GM12878 (cell line): ENCODE data around the gene EFNB2. TPM values are rescaled to one million over a fixed set of nuclear protein-coding genes. Genes with fewer than 3 reads are reported as not detected.

Experiments used
- ATAC-seq: fragments of 200-7000 bp; cut with Tn5 transposase; 3 replicates; pipeline ENCODE4 v1.9.1; 2020; ENCODE audit warnings: mild to moderate bottlenecking, moderate library complexity
- BruUV-seq: library from RNA; stranded (reverse); fragments of 400-500 nt; replicated peaks from 2 replicates; lab custom pipeline; 2021; lab: Mats Ljungman, UMichigan
- CTCF ChIA-PET: fragments of 300-600 bp; sonication (Branson Sonifier 250); formaldehyde crosslinking; extraction: SDS; loops from one replicate; lab custom pipeline; 2021; ENCODE audit warnings: inconsistent platforms; lab: Yijun Ruan, JAX
- POLR2A ChIA-PET: fragments of 350-600 bp; formaldehyde crosslinking; extraction: SDS; loops from one replicate; lab custom pipeline; 2021; ENCODE audit warnings: inconsistent platforms; lab: Charles Lee
- RAD21 ChIA-PET: fragments of 300-600 bp; sonication (Branson Sonifier 250); formaldehyde crosslinking; loops from one replicate; lab custom pipeline; 2023; ENCODE audit warnings: antibody characterized with exemption; ENCODE audit not compliant: unreplicated experiment; lab: Charles Lee
- SMC1A ChIA-PET: fragments of 300-600 bp; sonication (Branson Sonifier 250); formaldehyde crosslinking; loops from one replicate; lab custom pipeline; 2023; ENCODE audit not compliant: unreplicated experiment, uncharacterized antibody; lab: Charles Lee
- DNase-seq: peaks from one replicate; pipeline ENCODE4 v3.0.0-alpha.2; 2011; ENCODE audit warnings: low read depth, low spot score
- FAIRE-seq: peaks from 3 replicates; lab custom pipeline; 2011; peaks lifted over from hg19 to GRCh38; lab: Jason Lieb, UNC
- H2AFZ ChIP-seq: 2 replicates; pipeline ENCODE4 v1.6.0; 2011; ENCODE audit warnings: low read depth, low read length, control low read depth; ENCODE audit not compliant: control insufficient read depth
- H3K27ac ChIP-seq: 2 replicates; pipeline ENCODE4 v1.5.1; 2011; ENCODE audit warnings: control low read depth; ENCODE audit not compliant: control insufficient read depth, insufficient read depth
- H3K27me3 ChIP-seq, 2 experiments: replicated peaks in 1 of 2; 2 replicates each; pipeline versions ENCODE4 v1.6.0 to v1.6.1; 2011; ENCODE audit warnings: low read length in 1 of 2; ENCODE audit not compliant: control insufficient read depth in 2 of 2, insufficient read depth in 2 of 2
- H3K36me3 ChIP-seq, 2 experiments: 2 replicates each; pipeline ENCODE4 v1.5.1; 2011; ENCODE audit warnings: low read length in 1 of 2; ENCODE audit not compliant: control insufficient read depth in 2 of 2, insufficient read depth in 2 of 2
- H3K4me1 ChIP-seq: 2 replicates; pipeline ENCODE4 v1.6.1; 2011; ENCODE audit warnings: mild to moderate bottlenecking, low read length, moderate library complexity, mixed read lengths; ENCODE audit not compliant: control insufficient read depth, insufficient read depth
- H3K4me2 ChIP-seq: 2 replicates; pipeline ENCODE4 v1.6.0; 2011; ENCODE audit warnings: control low read depth; ENCODE audit not compliant: control insufficient read depth, insufficient read depth
- H3K4me3 ChIP-seq: fragments of 200-600 bp; sonication (generic); 2 replicates; pipeline ENCODE4 v1.5.1; 2016
- H3K79me2 ChIP-seq: 2 replicates; pipeline ENCODE4 v1.6.0; 2011; ENCODE audit warnings: low read length; ENCODE audit not compliant: control insufficient read depth, insufficient read depth
- H3K9ac ChIP-seq: 2 replicates; pipeline ENCODE4 v1.8.0; 2011; ENCODE audit warnings: low read length, control low read depth, mixed read lengths; ENCODE audit not compliant: control insufficient read depth, insufficient read depth
- H3K9me3 ChIP-seq: replicated peaks from 3 replicates; pipeline ENCODE4 v1.5.1; 2011; ENCODE audit warnings: mild to moderate bottlenecking, low read length; ENCODE audit not compliant: control insufficient read depth, insufficient read depth
- H4K20me1 ChIP-seq: 2 replicates; pipeline ENCODE4 v1.6.0; 2011; ENCODE audit not compliant: control insufficient read depth, insufficient read depth
- CBFB ChIP-seq: IDR thresholded peaks from 2 replicates; pipeline ENCODE4 v1.6.1; 2016; ENCODE audit warnings: antibody characterized with exemption, low read depth
- CEBPZ ChIP-seq: fragments of 150-350 bp; IDR thresholded peaks from 2 replicates; pipeline ENCODE4 v1.6.1; 2016; ENCODE audit warnings: low read depth, low read length
- CUX1 ChIP-seq: IDR thresholded peaks from 2 replicates; pipeline ENCODE4 v1.6.1; 2012; ENCODE audit warnings: improper control_type of control experiment, low read depth, low read length; ENCODE audit not compliant: insufficient replicate concordance
- NFXL1 ChIP-seq: fragments of 450-650 bp; IDR thresholded peaks from 2 replicates; pipeline ENCODE4 v1.6.1; 2017; ENCODE audit warnings: antibody characterized with exemption, mild to moderate bottlenecking, borderline replicate concordance
- NR2F1 ChIP-seq: fragments of 450-650 bp; conservative IDR thresholded peaks from 2 replicates; pipeline ENCODE4 v1.6.1; 2017; ENCODE audit warnings: mild to moderate bottlenecking
- PKNOX1 ChIP-seq: fragments of 450-650 bp; IDR thresholded peaks from 2 replicates; pipeline ENCODE4 v1.6.1; 2016; ENCODE audit warnings: mild to moderate bottlenecking
- PML ChIP-seq: IDR thresholded peaks from 2 replicates; pipeline ENCODE4 v1.6.1; 2012; ENCODE audit warnings: low read length, inconsistent platforms
- POU2F2 ChIP-seq: IDR thresholded peaks from 3 replicates; pipeline ENCODE4 v1.6.1; 2011; ENCODE audit warnings: low read depth, mild to moderate bottlenecking, low read length, borderline replicate concordance
- SIX5 ChIP-seq: IDR thresholded peaks from 2 replicates; pipeline ENCODE4 v1.6.1; 2011; ENCODE audit warnings: mild to moderate bottlenecking, low read depth, low read length, moderate library complexity; ENCODE audit not compliant: severe bottlenecking
- SKIL ChIP-seq: fragments of 450-650 bp; IDR thresholded peaks from 2 replicates; pipeline ENCODE4 v1.6.1; 2017; ENCODE audit warnings: mild to moderate bottlenecking, low read depth, inconsistent platforms; ENCODE audit not compliant: poor library complexity, severe bottlenecking
- SRF ChIP-seq, 2 experiments: IDR thresholded peaks; 2 replicates each; pipeline ENCODE4 v1.6.1; 2011; ENCODE audit warnings: low read depth in 2 of 2, low read length in 2 of 2, mild to moderate bottlenecking in 1 of 2, moderate library complexity in 1 of 2
- SUPT20H ChIP-seq: IDR thresholded peaks from 2 replicates; pipeline ENCODE4 v1.6.1; 2011; ENCODE audit warnings: low read depth, mild to moderate bottlenecking, low read length, moderate library complexity, borderline replicate concordance; ENCODE audit not compliant: control insufficient read depth
- WRNIP1 ChIP-seq: IDR thresholded peaks from 2 replicates; pipeline ENCODE4 v1.6.1; 2011; ENCODE audit warnings: low read depth, low read length, improper control_type of control experiment, borderline replicate concordance
- whole genome bisulfite sequencing: methylation state at CpG from one replicate; pipeline ENCODE4 v1.1.6; 2016; ENCODE audit warnings: low lambda C conversion rate; ENCODE audit not compliant: insufficient replicate concordance, insufficient coverage; ENCODE audit errors: missing lambda C conversion rate; 5-methylcytosine and 5-hydroxymethylcytosine counted together
- in situ Hi-C: fragments of 300-500 bp; cut with MboI; formaldehyde crosslinking; loops from 9 replicates; pipeline ENCODE4 v1.14.3; 2018; ENCODE audit warnings: mixed read lengths
- intact Hi-C: fragments of 100-400 bp; cut with micrococcal nuclease; formaldehyde crosslinking; loops from one replicate; pipeline ENCODE4 v1.14.2; 2022; ENCODE audit not compliant: unreplicated experiment
- polyA plus RNA-seq, 11 experiments: library from polyadenylated mRNA; depleted of rRNA in 4 of 11; unstranded in 6 of 11; stranded (reverse) in 5 of 11; fragments of >200 nt; fragmentation: Nextera tagmentation in 4 of 11; fragmentation: Illumina TruSeq in 1 of 11; extraction: Ambion mirVana in 4 of 11; extraction: Trizol in 1 of 11; gene quantifications; 1 replicate in 1 of 11; 2 replicates in 10 of 11; pipeline versions ENCODE4 v1.2.1 to v1.2.3, GENCODE V29; 2011 to 2016; ENCODE audit warnings: inconsistent platforms in 2 of 11, missing spikeins in 2 of 11, low read depth in 1 of 11
- total RNA-seq, 4 experiments: library from RNA; depleted of rRNA in 3 of 4; stranded (reverse); fragments of >200 nt in 3 of 4; fragmentation: Illumina TruSeq in 1 of 4; extraction: Trizol in 1 of 4; gene quantifications; 2 replicates each; pipeline versions ENCODE4 v1.2.1 to v1.2.3, GENCODE V29; 2013 to 2021

Gene EFNB2
- total and polyA plus RNA-seq, 10 of the 15 experiments (the other 5 are each of a cell fraction or from before 2014, with no cell fraction given), result 0.12 to 1.5 (median 0.31) TPM; not detected in 1

- Histone ChIP-seq H3K27ac (no peak overlapping the region), H3K4me3 (no peak overlapping the region), H3K36me3 (no peaks in the 10 kb centered on the region), H3K4me2 (no peak overlapping the region), H3K9ac (no peak overlapping the region), H3K4me1 (no peaks in the 10 kb centered on the region), H2AFZ (no peak overlapping the region), H3K79me2 (no peaks in the 10 kb centered on the region), H3K27me3 (no peaks in the 10 kb centered on the region), H4K20me1 (no peaks in the 10 kb centered on the region), H3K9me3 (no peaks in the 10 kb centered on the region)
- no peak for ATAC-seq
- CTCF ChIA-PET, result no interaction called here
- POLR2A ChIA-PET, result no interaction called here
- DNase-seq, result no peak
- intact Hi-C loops, result no loop called here
- RAD21 ChIA-PET, result no interaction called here
- WGBS, result 60% methylated on average over 15 of the region's 15 CpGs
- BruUV-seq, result no TSS peak
- in situ Hi-C loops, result no loop called here
- no peak for FAIRE-seq
- SMC1A ChIA-PET, result interaction anchor here (1.1 kb wide), 1 partner anchor 9 kb away, joined by 4 read pairs; no protein-coding TSS in a partner anchor
- TF ChIP-seq CBFB (no peak), WRNIP1 (no peak), CUX1 (no peak), PML (no peak), NFXL1 (no peak), SRF (IDR thresholded peaks at IDR 0.05; ENCODE audit: low read depth in 2 of 2, low read length in 2 of 2) (no peak), PKNOX1 (no peak), SKIL (no peak), SIX5 (no peak), SUPT20H (no peak), CEBPZ (no peak), POU2F2 (no peak), NR2F1 (no peak)
Measured at GRCh38 chr13:106479929-106480328, 55.5 kb downstream of the EFNB2 start.
